Activated naive CD8-positive, alpha-beta T cell treated with anti-CD3 and anti-CD28 coated beads, Interleukin-2, amount 50 U/mL, for 16 hours (primary cell): Measurements from ENCODE around the gene MRPL48.
A peak's percentile ranks its signal among the peaks of the same experiment; 100 is the strongest.
"Not testable (repeated sequence)": the region's sequence is repeated elsewhere in the genome, so short reads cannot be mapped to it uniquely, and the experiment has no call there.

Source experiments
- DNase-seq: peaks from one replicate; pipeline ENCODE4 v3.0.0-alpha.2; 2020; ENCODE audit warnings: low read depth, low spot score

MRPL48 gene

GRCh38 chr11:73787643-73788558, at the start of gene MRPL48:
Gene MRPL48, plus strand, starts transcription at chr11:73787874. Its CDS starts 98 bp downstream, at chr11:73787972.
- DNase-seq, result peak; percentile 85

- DNase-seq, result no peak
Measured at GRCh38 chr11:73743045-73743444, 44.6 kb upstream of the MRPL48 start.

- DNase-seq, result no peak
Measured at GRCh38 chr11:73746701-73747100, 41.0 kb upstream of the MRPL48 start.

GRCh38 chr11:73747762-73748161, 39.9 kb upstream of the MRPL48 start:
- DNase-seq, result no peak

GRCh38 chr11:73748300-73748699, 39.4 kb upstream of the MRPL48 start:
- DNase-seq, result no peak

GRCh38 chr11:73749118-73749517, 38.6 kb upstream of the MRPL48 start:
- DNase-seq, result no peak

- no peak for DNase-seq
Measured at GRCh38 chr11:73750228-73750627, 37.4 kb upstream of the MRPL48 start.

GRCh38 chr11:73750862-73751261, 36.8 kb upstream of the MRPL48 start:
- not testable (repeated sequence) for DNase-seq

GRCh38 chr11:73752216-73752867, 35.3 kb upstream of the MRPL48 start:
- no peak for DNase-seq

- no peak for DNase-seq
Measured at GRCh38 chr11:73752903-73753302, 34.8 kb upstream of the MRPL48 start.

GRCh38 chr11:73753938-73754337, 33.7 kb upstream of the MRPL48 start:
- DNase-seq, result no peak

GRCh38 chr11:73755670-73756069, 32.0 kb upstream of the MRPL48 start:
- no peak for DNase-seq

GRCh38 chr11:73757598-73757997, 30.1 kb upstream of the MRPL48 start:
- DNase-seq, result no peak

- DNase-seq, result no peak
Measured at GRCh38 chr11:73758451-73758850, 29.2 kb upstream of the MRPL48 start.

- DNase-seq, result no peak
Measured at GRCh38 chr11:73759610-73760134, 28.0 kb upstream of the MRPL48 start.

- no peak for DNase-seq
Measured at GRCh38 chr11:73760135-73760678, 27.5 kb upstream of the MRPL48 start.

- peak; percentile 98 for DNase-seq
Measured at GRCh38 chr11:73760679-73761402, 26.8 kb upstream of the MRPL48 start, which contains the start of gene RAB6A. Gene RAB6A, minus strand, starts transcription at chr11:73761074. Its CDS starts 439 bp downstream, at chr11:73760635.

GRCh38 chr11:73761403-73761945, 26.2 kb upstream of the MRPL48 start:
- DNase-seq, result no peak

- no peak for DNase-seq
Measured at GRCh38 chr11:73762732-73763131, 24.9 kb upstream of the MRPL48 start.

GRCh38 chr11:73766763-73767162, 20.9 kb upstream of the MRPL48 start:
- DNase-seq, result no peak

GRCh38 chr11:73770811-73771210, 16.9 kb upstream of the MRPL48 start:
- not testable (repeated sequence) for DNase-seq
